GM19395 (cell line): ENCODE data around the gene ZNF407.
A peak's percentile ranks its signal among the peaks of the same experiment; 100 is the strongest.

Source experiments
- ATAC-seq: cut with Tn5 transposase; IDR thresholded peaks from one replicate; pipeline ENCODE4 v1.9.1; 2021; ENCODE audit warnings: mild to moderate bottlenecking, moderate library complexity; ENCODE audit not compliant: unreplicated experiment

The ZNF407 gene

GRCh38 chr18:74665346-74665745 lies 67.7 kb downstream of the ZNF407 start:
- no peak for ATAC-seq

GRCh38 chr18:74665905-74666304 lies 68.2 kb downstream of the ZNF407 start:
- ATAC-seq, result no peak

- no peak for ATAC-seq
These were observed 71.6 kb downstream of the ZNF407 start for GRCh38 chr18:74669136-74669798.

GRCh38 chr18:74672371-74672770 lies 74.7 kb downstream of the ZNF407 start:
- no peak for ATAC-seq

- no peak for ATAC-seq
These were observed 76.8 kb downstream of the ZNF407 start for GRCh38 chr18:74674487-74674886.

DNA sequence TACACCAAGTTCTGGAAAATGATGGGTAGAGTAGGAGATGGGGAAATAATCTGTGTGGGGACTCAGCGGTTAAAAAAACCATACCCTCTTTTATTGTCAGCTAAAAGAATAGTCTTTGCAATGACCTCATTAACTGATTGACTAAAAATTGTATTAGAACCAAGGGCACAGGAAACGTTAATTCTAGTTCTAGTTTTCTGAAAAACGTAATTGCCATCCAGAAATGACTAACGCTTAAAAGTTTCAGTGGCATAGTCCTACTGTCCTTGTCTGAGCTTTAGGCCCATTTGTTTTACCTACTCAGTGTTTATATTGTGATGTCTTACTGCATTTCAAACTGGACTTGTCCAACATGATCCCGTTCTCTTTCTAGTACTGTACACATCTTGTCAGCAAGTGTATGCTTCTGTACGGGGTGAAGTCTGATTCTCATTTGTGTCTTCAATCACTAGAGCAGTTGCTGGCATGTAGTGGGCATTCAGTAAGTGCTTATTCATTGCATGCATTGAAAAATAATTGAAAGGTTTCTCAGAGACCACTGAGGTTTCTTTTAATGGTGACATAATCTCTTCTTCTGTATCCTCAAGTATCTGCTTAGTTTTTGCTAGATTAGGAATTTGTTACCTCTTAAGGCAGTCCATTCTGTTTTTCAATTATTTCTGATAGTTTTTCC lies 81.5 kb downstream of the ZNF407 start:
- peak; percentile 63 for ATAC-seq

DNA sequence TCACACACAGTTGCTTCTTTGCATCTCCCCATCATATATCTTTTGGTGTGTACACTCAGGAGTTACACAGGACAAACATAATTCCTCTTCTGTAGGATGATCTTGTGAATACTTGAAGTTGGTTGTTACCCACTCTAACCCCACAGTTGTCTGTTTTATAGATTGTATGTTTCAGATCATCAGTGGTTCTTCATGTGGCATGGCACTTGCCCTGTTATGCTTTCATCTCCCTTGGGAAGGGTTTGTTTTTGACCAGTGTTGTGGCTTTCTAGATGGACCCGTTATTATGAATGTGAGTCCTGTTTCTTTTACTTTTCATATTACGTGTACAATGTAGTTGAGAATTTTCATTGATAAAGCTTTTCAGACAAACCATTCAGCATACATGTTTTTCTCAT lies 82.0 kb downstream of the ZNF407 start:
- no peak for ATAC-seq

DNA sequence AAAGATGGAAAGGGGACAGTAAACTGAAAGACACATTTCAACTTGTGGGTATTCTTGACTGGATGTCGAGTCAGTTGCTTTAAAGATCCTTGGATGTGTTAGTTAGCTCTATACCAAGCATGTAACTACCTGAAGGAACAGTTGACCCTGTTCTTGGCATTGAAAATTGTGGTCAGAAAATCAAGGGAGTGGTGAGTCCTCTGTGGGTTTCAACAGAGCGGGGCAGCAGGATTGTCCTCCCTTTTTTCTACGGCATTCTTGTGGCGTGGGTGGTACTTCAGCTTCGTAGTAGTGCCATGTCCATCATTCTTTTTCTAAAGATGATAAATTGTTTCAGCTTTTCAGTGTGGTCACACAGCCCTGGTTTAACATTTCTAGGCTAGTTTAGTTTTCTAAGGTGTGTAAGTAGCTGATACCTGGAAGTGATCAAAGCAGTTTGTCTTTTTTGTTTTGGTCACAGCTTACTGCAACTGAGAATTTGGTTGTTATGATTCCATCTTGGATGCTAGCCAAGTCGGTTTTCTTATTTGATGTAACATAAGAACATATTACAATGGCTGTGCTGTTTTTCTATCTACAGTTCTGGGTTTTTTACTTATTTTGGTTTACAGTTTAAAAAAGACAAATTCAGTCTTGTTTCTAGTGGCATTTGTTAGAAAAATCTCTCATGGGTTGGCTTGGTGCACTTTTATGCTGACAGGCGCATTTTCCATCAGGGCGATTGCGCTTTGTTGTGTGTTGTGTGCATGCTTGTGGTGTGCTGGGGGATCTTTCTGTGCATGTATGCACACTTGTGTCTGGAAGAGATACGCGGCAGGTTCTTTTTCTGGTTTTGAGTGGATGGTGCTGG lies 84.7 kb downstream of the ZNF407 start:
- no peak for ATAC-seq

- no peak for ATAC-seq
These were observed 85.3 kb downstream of the ZNF407 start for GRCh38 chr18:74682991-74683297.

GRCh38 chr18:74683573-74683972 lies 85.9 kb downstream of the ZNF407 start:
- no peak for ATAC-seq

- ATAC-seq, result no peak
These were observed 91.6 kb downstream of the ZNF407 start for GRCh38 chr18:74689251-74689650.

DNA sequence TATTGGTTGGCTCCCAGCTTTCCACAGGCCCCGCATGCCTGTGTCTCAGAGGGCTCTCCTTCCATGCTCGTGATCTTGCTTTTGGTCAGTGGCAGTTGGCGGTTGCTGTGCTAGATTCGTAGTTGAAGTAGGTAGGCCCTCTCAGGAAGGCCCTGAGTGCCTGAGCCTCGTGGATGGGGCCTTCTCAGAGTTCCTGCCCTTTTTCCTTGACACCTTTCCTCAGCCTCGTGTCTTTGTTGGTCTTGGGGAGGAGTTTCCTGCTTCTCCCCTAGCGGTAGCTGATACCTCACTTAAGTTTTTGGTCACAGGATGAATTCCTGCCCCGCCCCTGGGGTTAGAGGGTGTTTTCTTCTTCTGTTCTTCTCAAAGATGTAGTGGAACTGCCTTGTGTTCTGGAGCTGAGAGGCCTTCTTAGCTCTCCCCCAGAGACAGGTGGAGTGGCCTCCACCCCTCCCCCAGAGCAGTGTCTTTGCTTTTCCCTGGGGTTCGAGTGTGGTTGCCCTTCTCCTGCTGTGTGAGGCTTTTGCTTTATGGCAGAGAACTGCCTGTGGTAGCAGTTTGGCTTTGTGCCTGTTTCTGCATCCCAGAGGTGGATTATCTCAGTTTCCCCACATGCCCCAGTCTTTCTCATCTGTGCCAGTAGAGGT lies 94.8 kb downstream of the ZNF407 start:
- ATAC-seq, result no peak

DNA sequence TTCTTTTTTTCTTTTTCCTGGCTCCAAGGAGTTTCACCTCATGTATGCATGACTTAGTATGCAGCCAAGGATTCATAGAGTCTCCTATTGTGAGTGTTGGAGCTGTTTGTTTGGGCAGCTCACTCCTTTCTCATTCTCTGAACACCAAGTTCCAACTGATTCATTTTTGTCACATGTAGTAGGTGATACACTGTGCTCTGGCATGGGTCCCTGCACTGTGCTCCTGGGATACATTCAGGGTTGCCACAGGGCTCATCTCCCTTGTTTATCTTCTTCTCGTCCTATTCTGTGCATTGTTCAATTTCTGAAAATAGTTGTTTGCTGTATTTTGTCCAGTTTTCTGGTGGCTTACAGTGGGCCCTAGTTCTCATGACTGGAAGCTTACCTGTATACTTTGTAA lies 96.8 kb downstream of the ZNF407 start:
- ATAC-seq, result no peak

GRCh38 chr18:74695170-74695569 lies 97.5 kb downstream of the ZNF407 start:
- no peak for ATAC-seq

- ATAC-seq, result no peak
These were observed 101.2 kb downstream of the ZNF407 start for GRCh38 chr18:74698881-74699280.

- ATAC-seq, result no peak
These were observed 101.8 kb downstream of the ZNF407 start for GRCh38 chr18:74699455-74699854.

DNA sequence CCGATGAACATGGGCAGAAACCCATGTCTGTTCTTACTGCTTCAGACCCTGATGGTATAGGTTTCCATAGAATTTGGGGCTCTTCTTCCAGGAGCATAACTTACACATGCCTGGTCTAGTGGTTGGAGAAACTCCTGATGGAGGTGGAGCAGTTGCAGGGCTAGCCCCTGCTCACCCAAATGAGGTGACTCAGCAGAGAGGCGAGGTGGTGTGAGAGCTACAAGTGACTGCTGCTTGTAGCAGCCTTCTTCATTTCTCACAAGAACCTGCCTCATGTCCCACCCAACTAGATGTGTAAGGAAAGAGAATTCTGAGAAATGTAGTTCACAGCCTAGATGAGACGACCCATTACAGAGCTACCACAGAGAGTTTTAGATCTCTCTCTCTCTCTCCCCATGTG lies 105.3 kb downstream of the ZNF407 start:
- no peak for ATAC-seq

GRCh38 chr18:74708169-74708568 lies 110.5 kb downstream of the ZNF407 start:
- ATAC-seq, result no peak

GRCh38 chr18:74709452-74709851 lies 111.8 kb downstream of the ZNF407 start:
- no peak for ATAC-seq

GRCh38 chr18:74714120-74714519 lies 116.5 kb downstream of the ZNF407 start:
- ATAC-seq, result no peak

DNA sequence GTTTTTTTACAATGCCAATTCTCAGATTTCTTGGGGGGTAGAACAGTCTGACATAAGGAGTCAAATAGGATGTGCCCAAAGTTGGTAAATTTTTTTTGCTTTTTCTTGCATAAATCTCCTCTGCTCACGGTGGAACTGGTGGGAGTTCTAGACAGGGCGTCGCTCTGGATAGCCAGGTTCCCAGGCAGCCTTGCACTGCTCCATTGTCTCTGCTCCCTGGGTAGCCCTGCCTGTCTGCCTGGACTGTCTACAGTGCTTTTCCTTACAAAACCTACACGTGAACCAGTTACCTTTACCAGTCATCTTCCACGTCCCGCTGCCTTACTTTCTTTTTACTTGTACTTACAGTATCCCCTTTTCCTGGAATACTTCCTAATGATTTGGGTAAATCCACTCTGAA lies 117.1 kb downstream of the ZNF407 start:
- ATAC-seq, result no peak

GRCh38 chr18:74715306-74715705 lies 117.6 kb downstream of the ZNF407 start:
- ATAC-seq, result no peak
